ENCODE measurements around the gene CCNB3.

- TF ChIP-seq POLR2A (IDR thresholded peaks at IDR 0.05), result no peak
- TF ChIP-seq CTCF (IDR thresholded peaks at IDR 0.05), result no peak
- TF ChIP-seq POLR2AphosphoS5 (IDR thresholded peaks at IDR 0.05; ENCODE audit: insufficient read depth in 1 of 2, low read depth in 1 of 2), result no peak
Observed at GRCh38 chrX:50158593-50158992, 46.0 kb upstream of the CCNB3 start.
